K562 (cell line): Measurements from ENCODE around the gene SELENOO. TPM values are rescaled to one million over a fixed set of nuclear protein-coding genes. Genes with fewer than 3 reads are reported as not detected.

Experiments used
- ATAC-seq: fragments of 200-7000 bp; cut with Tn5 transposase; 3 replicates; pipeline ENCODE4 v1.9.1; 2020; ENCODE audit warnings: moderate library complexity
- BruUV-seq: library from RNA; stranded (reverse); fragments of 400-500 nt; replicated peaks from 2 replicates; lab custom pipeline; 2021; lab: Mats Ljungman, UMichigan
- CTCF ChIA-PET: fragments of 300-600 bp; formaldehyde crosslinking; extraction: SDS; loops from one replicate; lab custom pipeline; 2021; ENCODE audit warnings: low intra/inter-chr PET ratio; lab: Yijun Ruan, JAX
- POLR2A ChIA-PET: fragments of 300-600, 350-650 bp; sonication (Branson Sonifier 250); formaldehyde crosslinking; extraction: SDS; loops from one replicate; lab custom pipeline; 2021; ENCODE audit warnings: antibody characterized with exemption, inconsistent platforms; lab: Yijun Ruan, JAX
- DNase-seq, 4 experiments: peaks; one replicate each; pipeline versions ENCODE4 v3.0.0 to v3.0.0-alpha.2; 2011 to 2018; ENCODE audit warnings: low spot score in 3 of 4, mixed read lengths in 3 of 4; ENCODE audit errors: extremely low read depth in 1 of 4
- FAIRE-seq: peaks from 2 replicates; lab custom pipeline; 2011; peaks lifted over from hg19 to GRCh38; lab: Jason Lieb, UNC
- H2AFZ ChIP-seq: 2 replicates; pipeline ENCODE4 v1.6.0; 2011; ENCODE audit warnings: low read depth, low read length, control low read depth, inconsistent platforms
- H3K27ac ChIP-seq: fragments of 200-600 bp; 3 replicates; pipeline ENCODE4 v1.8.0; 2011; ENCODE audit warnings: low read depth, mild to moderate bottlenecking, control low read depth, inconsistent platforms, low read length, moderate library complexity, mixed read lengths; ENCODE audit errors: extremely low read depth
- H3K27me3 ChIP-seq, 2 experiments: fragments of 300-600 bp in 1 of 2; 2 replicates in 1 of 2; 3 replicates in 1 of 2; pipeline versions ENCODE4 v1.6.0 to v1.8.0; 2011; ENCODE audit warnings: inconsistent platforms in 2 of 2, low read length in 2 of 2, mild to moderate bottlenecking in 1 of 2, mixed read lengths in 1 of 2, moderate library complexity in 1 of 2; ENCODE audit not compliant: control insufficient read depth in 2 of 2, insufficient read depth in 2 of 2
- H3K36me3 ChIP-seq: fragments of 300-600 bp; 3 replicates; pipeline ENCODE4 v1.8.0; 2011; ENCODE audit warnings: mild to moderate bottlenecking, low read length, inconsistent platforms; ENCODE audit not compliant: control insufficient read depth, insufficient read depth
- H3K4me1 ChIP-seq, 2 experiments: fragments of 200-600 bp in 1 of 2; replicated peaks in 1 of 2; 2 replicates in 1 of 2; 3 replicates in 1 of 2; pipeline versions ENCODE4 v1.5.1 to v1.8.0; 2011; ENCODE audit warnings: inconsistent platforms in 2 of 2, low read length in 2 of 2, mild to moderate bottlenecking in 1 of 2, mixed read lengths in 1 of 2, moderate library complexity in 1 of 2; ENCODE audit not compliant: control insufficient read depth in 2 of 2, insufficient read depth in 2 of 2
- H3K4me2 ChIP-seq: 2 replicates; pipeline ENCODE4 v1.6.1; 2011; ENCODE audit warnings: low read length, control low read depth, inconsistent platforms, mixed read lengths; ENCODE audit not compliant: insufficient read depth
- H3K4me3 ChIP-seq: fragments of 200-600 bp; sonication (generic), shearing (Covaris generic); 2 replicates; pipeline ENCODE4 v1.5.1; 2016; ENCODE audit warnings: control low read depth, inconsistent platforms
- H3K79me2 ChIP-seq: fragments of 200-600 bp; 3 replicates; pipeline ENCODE4 v1.8.0; 2011; ENCODE audit warnings: low read length, inconsistent platforms; ENCODE audit not compliant: control insufficient read depth, insufficient read depth
- H3K9ac ChIP-seq, 2 experiments: 2 replicates each; pipeline versions ENCODE4 v1.6.0 to v1.6.1; 2011; ENCODE audit warnings: low read depth in 2 of 2, low read length in 2 of 2, control low read depth in 1 of 2, inconsistent platforms in 1 of 2, mild to moderate bottlenecking in 1 of 2, mixed read lengths in 1 of 2; ENCODE audit not compliant: insufficient read depth in 1 of 2
- H3K9me1 ChIP-seq: one replicate; pipeline ENCODE4 v1.6.0; 2011; ENCODE audit warnings: inconsistent platforms, mild to moderate bottlenecking, low read length, moderate library complexity; ENCODE audit not compliant: control insufficient read depth, insufficient read depth
- H3K9me3 ChIP-seq: replicated peaks from 2 replicates; pipeline ENCODE4 v1.5.1; 2011; ENCODE audit warnings: low read depth, low read length, inconsistent platforms; ENCODE audit not compliant: control insufficient read depth, insufficient read depth
- H4K20me1 ChIP-seq: replicated peaks from 2 replicates; pipeline ENCODE4 v1.6.1; 2011; ENCODE audit warnings: low read length, inconsistent platforms, mixed read lengths; ENCODE audit not compliant: control insufficient read depth, insufficient read depth
- ARID3B ChIP-seq: fragments of 250-450 bp; sonication (Bioruptor Pico); IDR thresholded peaks from 2 replicates; pipeline ENCODE4 v1.4.0; 2020; ENCODE audit warnings: borderline replicate concordance
- CTCFL ChIP-seq: IDR thresholded peaks from 2 replicates; pipeline ENCODE4 v1.6.1; 2011; ENCODE audit warnings: borderline replicate concordance, low read depth, mild to moderate bottlenecking, moderate library complexity, low read length; ENCODE audit not compliant: insufficient read depth, poor library complexity, severe bottlenecking
- HDAC8 ChIP-seq: fragments of 450-650 bp; IDR thresholded peaks from 2 replicates; pipeline ENCODE4 v1.6.1; 2016; ENCODE audit warnings: mild to moderate bottlenecking, missing genetic modification characterization, moderate library complexity, missing compliant biosample characterization
- HMGN3 ChIP-seq: IDR thresholded peaks from 2 replicates; pipeline ENCODE4 v1.6.1; 2011; ENCODE audit warnings: borderline replicate concordance, low read depth, mild to moderate bottlenecking, mixed read lengths, low read length; ENCODE audit not compliant: insufficient read length; ENCODE audit errors: extremely low read depth
- ILK ChIP-seq: fragments of 450-650 bp; IDR thresholded peaks from 2 replicates; pipeline ENCODE4 v1.6.1; 2016; ENCODE audit warnings: missing genetic modification characterization, low read depth, mild to moderate bottlenecking, missing compliant biosample characterization, moderate library complexity, borderline replicate concordance
- KHSRP ChIP-seq: fragments of 450-650 bp; IDR thresholded peaks from 2 replicates; pipeline ENCODE4 v1.6.1; 2017
- MEF2D ChIP-seq: conservative IDR thresholded peaks from 2 replicates; pipeline ENCODE4 v1.6.1; 2016; ENCODE audit warnings: low read depth, missing genetic modification characterization, missing compliant biosample characterization
- MTF1 ChIP-seq: fragments of 250-450 bp; sonication (Bioruptor Pico); IDR thresholded peaks from 2 replicates; pipeline ENCODE4 v1.9.0; 2021; ENCODE audit warnings: moderate library complexity, mild to moderate bottlenecking, inconsistent platforms, borderline replicate concordance
- POLR2G ChIP-seq: fragments of 200-400 bp; formaldehyde crosslinking; IDR thresholded peaks from 2 replicates; pipeline ENCODE4 v1.6.1; 2017; ENCODE audit warnings: low read depth, mild to moderate bottlenecking, antibody characterized with exemption, low read length, moderate library complexity
- PRPF4 ChIP-seq: fragments of 200-400 bp; formaldehyde crosslinking; IDR thresholded peaks from one replicate; pipeline ENCODE4 v1.6.1; 2017; ENCODE audit warnings: low read length, low read depth, mild to moderate bottlenecking; ENCODE audit not compliant: insufficient read depth, poor library complexity, severe bottlenecking
- PURB ChIP-seq: sonication (generic); formaldehyde crosslinking; IDR thresholded peaks from 2 replicates; pipeline ENCODE4 v1.9.0; 2021; ENCODE audit warnings: low read depth, mild to moderate bottlenecking, missing genetic modification reagents
- TCF3 ChIP-seq: sonication (generic); formaldehyde crosslinking; IDR thresholded peaks from 2 replicates; pipeline ENCODE4 v1.4.0; 2020; ENCODE audit warnings: mild to moderate bottlenecking, missing genetic modification reagents
- USF1 ChIP-seq: sonication (generic); formaldehyde crosslinking; IDR thresholded peaks from 2 replicates; pipeline ENCODE4 v1.9.0; 2022; ENCODE audit warnings: mild to moderate bottlenecking, missing genetic modification reagents
- WHSC1 ChIP-seq: IDR thresholded peaks from one replicate; pipeline ENCODE4 v1.6.1; 2012; ENCODE audit warnings: low read length, control low read depth, inconsistent platforms
- ZBTB7A ChIP-seq: IDR thresholded peaks from 2 replicates; pipeline ENCODE4 v1.6.1; 2011; ENCODE audit warnings: low read depth, mild to moderate bottlenecking, low read length, moderate library complexity, borderline replicate concordance; ENCODE audit not compliant: control insufficient read depth
- ZC3H8 ChIP-seq: fragments of 450-650 bp; IDR thresholded peaks from 2 replicates; pipeline ENCODE4 v1.6.1; 2017
- WGBS: fragments of 100-300 bp; shearing (Covaris generic); methylation state at CpG from one replicate; pipeline ENCODE4 v1.1.6; 2016; ENCODE audit warnings: low coverage, mixed read lengths; ENCODE audit not compliant: insufficient coverage; ENCODE audit errors: missing lambda C conversion rate; 5-methylcytosine and 5-hydroxymethylcytosine counted together
- in situ Hi-C: fragments of 300-500 bp; cut with MboI; formaldehyde crosslinking; loops from 4 replicates; pipeline ENCODE4 v1.15.0; 2018; ENCODE audit warnings: inconsistent platforms, mixed read lengths
- intact Hi-C: fragments of 100-400 bp; cut with micrococcal nuclease; formaldehyde crosslinking; loops from 2 replicates; pipeline ENCODE4 v1.14.2; 2022
- polyA plus RNA-seq, 8 experiments: library from polyadenylated mRNA; depleted of rRNA in 4 of 8; stranded (reverse) in 5 of 8; unstranded in 3 of 8; fragments of >200 nt; fragmentation: Nextera tagmentation in 2 of 8; fragmentation: Illumina TruSeq in 1 of 8; extraction: Ambion mirVana in 2 of 8; extraction: Trizol in 1 of 8; gene quantifications; 2 replicates each; pipeline versions ENCODE4 v1.2.1 to v1.2.3, GENCODE V29; 2011 to 2014; ENCODE audit warnings: inconsistent platforms in 1 of 8, missing spikeins in 1 of 8
- total RNA-seq, 7 experiments: library from RNA; depleted of rRNA in 6 of 7; stranded (reverse); fragments of >200 nt in 6 of 7; fragmentation: Illumina TruSeq in 2 of 7; extraction: Trizol in 2 of 7; gene quantifications; 2 replicates each; pipeline versions ENCODE4 v1.2.1 to v1.2.3, GENCODE V29; 2011 to 2021; ENCODE audit warnings: low replicate concordance in 1 of 7

The SELENOO gene
- total and polyA plus RNA-seq, 9 of the 15 experiments (the other 6 are each of a cell fraction or from before 2014, with no cell fraction given): 0.37 to 24.9 (median 8.3) TPM

GRCh38 chr22:50206599-50206998, 5.8 kb downstream of the SELENOO start:
- intact Hi-C loops: no loop called here
- CTCF ChIA-PET: no interaction called here
- TF ChIP-seq MTF1 (CRISPR knock-in tag) (no peak), PRPF4 (no peak), ARID3B (no peak), USF1 (CRISPR knock-in tag) (peak; percentile 45; the same call in 1 of the 2 replicates), POLR2G (0 out of 2 replicates have a peak, but pooled peaks have one; percentile 7), ZC3H8 (no peak), ILK (tag) (no peak), HMGN3 (no peak), WHSC1 (no peak), PURB (CRISPR knock-in tag) (no peak), CTCFL (peak; percentile 36), ZBTB7A (peak; percentile 47; the same call in 1 of the 2 replicates), TCF3 (CRISPR knock-in tag) (no peak), HDAC8 (tag) (no peak), KHSRP (no peak), MEF2D (tag) (no peak)

More at GRCh38 chr22:50206599-50206998, 5.8 kb downstream of the SELENOO start:
- WGBS: 74% methylated on average over 6 of the region's 10 CpGs
- Histone ChIP-seq H3K36me3 (peaks cover 48% of the 10 kb centered on the region), H3K4me1 (peaks cover 5 to 45% of the 10 kb centered on the region in 2 experiments; a peak in 3 of 5 replicates), H2AFZ (no peak overlapping the region), H4K20me1 (0 out of 2 replicates have a peak, but pooled peaks cover 3% of the 10 kb centered on the region), H3K27ac (no peak overlapping the region), H3K9me1 (no peaks in the 10 kb centered on the region), H3K9me3 (peaks cover 5% of the 10 kb centered on the region; the same call in 1 of the 2 replicates), H3K4me2 (no peak overlapping the region), H3K27me3 (no peaks in the 10 kb centered on the region), H3K79me2 (peaks cover 15% of the 10 kb centered on the region), H3K4me3 (no peak overlapping the region), H3K9ac (no peak overlapping the region; a peak in 1 of 4 replicates)
- BruUV-seq: no TSS peak
- in situ Hi-C loops: no loop called here
- ATAC-seq: peak; percentile 67
- FAIRE-seq: no peak
- DNase-seq: peak; percentile 38 to 44 (median 43)
- POLR2A ChIA-PET: no interaction called here
